GM12872 (cell line): ENCODE measurements around the gene GLDC.

ENCODE experiments used
- CTCF ChIP-seq: IDR thresholded peaks from 3 replicates; pipeline ENCODE4 v1.5.1; 2011; ENCODE audit warnings: low read depth, mild to moderate bottlenecking, low read length, moderate library complexity; ENCODE audit not compliant: insufficient read depth

Gene GLDC

GRCh38 chr9:6576987-6577386 lies 68.5 kb downstream of the GLDC start:
- no peak for TF ChIP-seq CTCF

- no peak for TF ChIP-seq CTCF
These were observed 70.0 kb downstream of the GLDC start for GRCh38 chr9:6575324-6576034.

- TF ChIP-seq CTCF: no peak
These were observed 78.4 kb downstream of the GLDC start for GRCh38 chr9:6567140-6567591.

GRCh38 chr9:6566409-6567139 lies 79.0 kb downstream of the GLDC start:
- no peak for TF ChIP-seq CTCF

GRCh38 chr9:6565312-6565711 lies 80.2 kb downstream of the GLDC start:
- no peak for TF ChIP-seq CTCF

- no peak for TF ChIP-seq CTCF
These were observed 80.7 kb downstream of the GLDC start for GRCh38 chr9:6564868-6565267.

- no peak for TF ChIP-seq CTCF
These were observed 81.2 kb downstream of the GLDC start for GRCh38 chr9:6564360-6564759.
